Stimulated activated CD8-positive, alpha-beta memory T cell treated with anti-CD3 and anti-CD28 coated beads, Interleukin-15, amount 100 ng/mL, for 1 hour (primary cell): ENCODE data around the gene PLA2G15.

ENCODE experiments used
- DNase-seq: peaks from one replicate; pipeline ENCODE4 v3.0.0-alpha.2; 2020; ENCODE audit warnings: low read depth

The PLA2G15 gene

GRCh38 chr16:68298907-68299561, 53.9 kb downstream of the PLA2G15 start:
- no peak for DNase-seq

DNA sequence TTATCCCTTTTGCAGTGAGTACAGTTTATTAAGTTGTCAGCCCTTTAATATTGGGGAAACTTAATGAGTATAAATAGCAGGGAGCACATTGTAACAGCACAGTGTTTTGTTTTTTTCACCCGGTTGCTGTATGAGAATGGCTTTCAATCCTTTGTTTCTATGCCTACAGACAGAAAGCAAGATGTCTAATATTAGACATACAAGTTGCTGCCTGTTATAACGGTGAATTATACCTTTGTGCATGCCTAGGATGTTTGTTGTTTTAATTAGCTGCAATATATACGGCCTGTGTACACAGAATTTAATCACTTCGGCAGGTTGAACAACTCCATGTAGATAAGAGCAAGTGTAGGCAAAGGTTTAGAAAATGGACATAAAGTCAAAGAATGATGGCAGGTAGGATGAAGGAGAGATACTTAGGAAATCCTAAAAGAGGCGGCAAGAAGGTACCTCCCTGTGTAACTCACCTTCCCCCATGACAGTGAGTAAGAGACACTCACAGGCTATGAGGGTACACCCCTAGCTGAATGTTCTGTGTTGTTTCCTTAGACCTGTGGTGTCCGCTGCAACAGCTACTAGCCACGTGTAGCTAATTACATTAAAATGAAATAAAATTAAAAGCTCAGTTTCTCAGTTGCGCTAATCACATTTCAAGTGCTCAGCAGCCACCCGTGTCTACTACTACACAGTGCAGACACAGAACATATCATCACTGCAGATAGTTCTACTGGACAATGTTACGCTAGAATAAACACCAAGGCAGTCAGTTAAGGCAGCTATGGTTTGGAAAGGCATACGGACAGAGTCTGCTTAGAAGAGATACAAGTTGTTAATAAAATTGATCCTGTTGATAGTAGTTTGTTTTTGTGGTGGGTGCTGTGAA, 54.6 kb downstream of the PLA2G15 start:
- no peak for DNase-seq

DNA sequence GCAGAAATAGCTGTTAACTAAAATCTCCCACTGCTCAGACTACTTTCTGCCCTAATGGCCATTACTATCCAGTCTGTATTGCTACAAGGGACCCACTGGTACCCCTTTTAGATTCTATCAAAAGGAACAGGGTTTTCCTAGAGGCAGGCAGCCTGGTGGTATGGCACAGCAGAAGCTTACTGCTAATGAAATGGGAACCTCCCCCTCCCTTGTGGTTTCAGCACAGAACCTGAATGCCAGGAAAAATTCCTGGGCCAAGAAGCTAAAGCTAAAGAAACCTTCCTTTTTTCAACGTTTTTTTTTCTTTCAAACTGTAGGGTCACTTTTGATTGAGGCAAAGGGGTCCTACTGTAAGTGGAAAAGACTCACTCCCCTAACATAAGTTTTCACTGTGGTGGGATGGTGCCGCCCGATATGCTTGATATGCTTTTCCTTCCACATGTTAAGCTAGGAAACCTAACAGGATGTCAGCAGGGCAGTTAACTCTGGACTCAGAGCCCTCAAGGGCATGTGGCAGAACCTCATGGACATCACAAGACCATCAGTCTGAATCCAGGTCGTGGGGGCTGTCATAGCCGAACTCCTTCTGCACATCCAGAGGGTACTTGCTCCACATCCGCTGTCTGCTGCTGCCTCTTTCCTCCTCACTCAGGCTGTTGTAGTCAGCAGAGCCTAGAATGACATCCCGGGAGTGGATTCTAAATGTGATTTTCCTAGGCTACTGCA, 55.7 kb downstream of the PLA2G15 start:
- DNase-seq: no peak

DNA sequence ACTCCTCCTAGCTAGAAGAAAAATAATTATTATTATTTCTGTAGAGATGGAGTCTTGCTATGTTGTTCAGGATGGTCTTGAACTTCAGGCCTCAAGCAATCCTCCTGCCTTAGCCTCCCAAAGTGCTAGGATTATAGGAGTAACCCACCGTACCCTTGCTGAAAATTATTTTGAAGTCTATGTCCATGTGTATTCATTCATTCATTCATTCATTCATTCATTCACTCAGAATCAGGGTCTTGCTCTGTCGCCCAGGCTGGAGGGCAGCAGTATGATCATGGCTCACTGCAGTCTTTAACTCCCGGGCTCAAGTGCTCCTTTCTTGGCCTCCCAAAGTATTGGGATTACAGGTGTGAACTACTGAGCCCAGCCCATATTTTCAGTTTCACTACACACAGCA, 61.5 kb downstream of the PLA2G15 start:
- no peak for DNase-seq

- DNase-seq: no peak
Measured at GRCh38 chr16:68309799-68310198, 64.6 kb downstream of the PLA2G15 start.

- no peak for DNase-seq
Measured at GRCh38 chr16:68310437-68310773, 65.2 kb downstream of the PLA2G15 start.
